ENCODE measurements around the gene DIABLO. TPM values are rescaled to one million over a fixed set of nuclear protein-coding genes. Genes with fewer than 3 reads are reported as not detected.

Gene DIABLO
- total and polyA plus RNA-seq, 2 donors, result 48.5 to 62.5 TPM

DNA sequence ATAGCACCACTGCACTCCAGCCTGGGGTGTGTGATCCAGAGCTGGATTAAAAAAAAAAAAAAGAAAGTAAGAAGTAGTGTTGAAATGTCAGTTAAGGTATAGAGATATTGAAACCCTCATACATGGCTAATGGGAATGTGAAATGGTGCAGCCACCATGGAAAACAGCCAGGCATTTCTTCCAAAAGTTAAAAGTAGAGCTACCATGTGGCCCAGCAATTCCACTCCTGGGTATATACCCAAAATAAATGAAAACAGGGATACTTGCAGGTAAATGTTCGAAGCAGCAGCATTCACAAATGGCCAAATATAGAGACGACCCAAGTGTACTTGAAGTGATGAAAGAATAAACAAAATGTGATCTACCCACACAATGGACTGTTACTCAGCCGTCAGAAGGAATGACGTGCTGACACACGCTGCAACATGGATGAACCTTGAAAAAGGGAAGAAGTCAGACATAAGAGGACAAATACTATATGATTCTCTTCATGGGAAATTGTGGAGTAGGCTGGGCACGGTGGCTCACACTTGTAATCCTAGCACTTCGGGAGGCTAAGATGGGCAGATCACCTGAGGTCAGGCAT, 67.1 kb downstream of the DIABLO start:
- DNase-seq (ENCODE audit: low read depth in 6 of 9, low spot score in 9 of 9), result no peak
- no peak overlapping the region for H3K4me3 ChIP-seq (ENCODE audit: low read length in 2 of 2)
- no peak overlapping the region for H3K27ac ChIP-seq (ENCODE audit: low read depth in 1 of 2, low read length in 1 of 2)
- H3K27me3 ChIP-seq (ENCODE audit: control insufficient read depth in 2 of 2, insufficient read depth in 1 of 2, low read length in 1 of 2), result no peaks in the 10 kb centered on the region
- no peaks in the 10 kb centered on the region for H3K9me3 ChIP-seq (ENCODE audit: control insufficient read depth in 2 of 2, insufficient read depth in 1 of 2, low read length in 1 of 2)
- no peaks in the 10 kb centered on the region for H3K36me3 ChIP-seq (ENCODE audit: control insufficient read depth in 2 of 2, insufficient read depth in 2 of 2, low read length in 1 of 2)
- H3K4me1 ChIP-seq (ENCODE audit: control insufficient read depth in 2 of 2, insufficient read depth in 2 of 2, low read length in 2 of 2), result no peaks in the 10 kb centered on the region
- WGBS, result 95% methylated on average over 7 of the region's 7 CpGs

Other genes starting within 250 kb of the DIABLO start
- gene BCL7A, start 204.2 kb downstream of the DIABLO start, total RNA-seq, result 24.3 TPM
- 5.5 TPM for gene BCL7A, start 204.2 kb downstream of the DIABLO start, polyA plus RNA-seq
- 10.1 TPM for gene MLXIP, start 147.3 kb downstream of the DIABLO start, total RNA-seq
- gene MLXIP, start 147.3 kb downstream of the DIABLO start, polyA plus RNA-seq, result 31.9 TPM
- 0.05 TPM for gene IL31, start 51.8 kb downstream of the DIABLO start, total RNA-seq
- 0.14 TPM for gene IL31, start 51.8 kb downstream of the DIABLO start, polyA plus RNA-seq
- gene LRRC43, start 42.9 kb downstream of the DIABLO start, total RNA-seq, result 0.28 TPM
- gene LRRC43, start 42.9 kb downstream of the DIABLO start, polyA plus RNA-seq, result 0.32 TPM
- gene B3GNT4, start 22.3 kb downstream of the DIABLO start, total RNA-seq, result 0.14 TPM
- gene B3GNT4, start 22.3 kb downstream of the DIABLO start, polyA plus RNA-seq, result 0.52 TPM
- gene VPS33A, start 40.4 kb upstream of the DIABLO start, total RNA-seq, result 20.3 TPM
- 15.8 TPM for gene VPS33A, start 40.4 kb upstream of the DIABLO start, polyA plus RNA-seq
- 18.4 TPM for gene CLIP1, start 196.6 kb upstream of the DIABLO start, total RNA-seq
- 26.7 TPM for gene CLIP1, start 196.6 kb upstream of the DIABLO start, polyA plus RNA-seq

Data from thymus (tissue), 11 donors.